Small intestine (tissue), 7 donors: Measurements from ENCODE around the gene CTCFL. TPM values are rescaled to one million over a fixed set of nuclear protein-coding genes. Genes with fewer than 3 reads are reported as not detected.
A peak's percentile ranks its signal among the peaks of the same experiment; 100 is the strongest.

Experiments used
- DNase-seq, 2 donors: peaks; one replicate each; pipeline versions ENCODE4 v3.0.0 to v3.0.0-alpha.2; 2013
- FAIRE-seq: peaks from 2 replicates; lab custom pipeline; 2012; peaks lifted over from hg19 to GRCh38; lab: Jason Lieb, UNC
- H3K27ac ChIP-seq, 3 donors: one replicate each; pipeline ENCODE4 v1.5.1; 2013; ENCODE audit warnings: low read length in 2 of 3, mild to moderate bottlenecking in 2 of 3, control low read depth in 1 of 3, inconsistent platforms in 1 of 3, low read depth in 1 of 3, moderate library complexity in 1 of 3
- H3K27me3 ChIP-seq, 3 donors: one replicate each; pipeline ENCODE4 v1.6.1; 2013; ENCODE audit warnings: low read length in 3 of 3, inconsistent platforms in 1 of 3; ENCODE audit not compliant: control insufficient read depth in 3 of 3, insufficient read depth in 3 of 3
- H3K36me3 ChIP-seq, 3 donors: one replicate each; pipeline ENCODE4 v1.6.1; 2013; ENCODE audit warnings: low read length in 3 of 3, inconsistent platforms in 1 of 3, low read depth in 1 of 3, mild to moderate bottlenecking in 1 of 3, moderate library complexity in 1 of 3; ENCODE audit not compliant: control insufficient read depth in 3 of 3, insufficient read depth in 2 of 3
- H3K4me1 ChIP-seq, 3 donors: one replicate each; pipeline ENCODE4 v1.6.1; 2013; ENCODE audit warnings: low read length in 2 of 3, inconsistent platforms in 1 of 3, low read depth in 1 of 3, mild to moderate bottlenecking in 1 of 3, moderate library complexity in 1 of 3; ENCODE audit not compliant: control insufficient read depth in 3 of 3, insufficient read depth in 2 of 3
- H3K4me3 ChIP-seq, 3 donors: one replicate each; pipeline ENCODE4 v1.5.1; 2013; ENCODE audit warnings: low read length in 3 of 3, control low read depth in 1 of 3, inconsistent platforms in 1 of 3, low read depth in 1 of 3, mild to moderate bottlenecking in 1 of 3, moderate library complexity in 1 of 3
- H3K9me3 ChIP-seq, 2 donors: one replicate each; pipeline ENCODE4 v1.6.1; 2013; ENCODE audit warnings: low read depth in 1 of 2, low read length in 1 of 2; ENCODE audit not compliant: control insufficient read depth in 2 of 2, insufficient read depth in 1 of 2
- WGBS, 3 donors: extraction: QIAGEN DNeasy Blood & Tissue Kit; methylation state at CpG; one replicate each; pipeline ENCODE4 v1.1.7; 2013; 5-methylcytosine and 5-hydroxymethylcytosine counted together
- polyA plus RNA-seq, 4 donors: library from polyadenylated mRNA; stranded (reverse) in 3 of 4; unstranded in 1 of 4; fragments of 200-250 nt in 3 of 4; fragments of 120-200 nt in 1 of 4; gene quantifications; one replicate each; pipeline versions ENCODE4 v1.2.1 to v1.2.3, GENCODE V29; 2013
- donor health status: healthy with polysubstance abuse.
- donor health status: control.
- donor health status: control.
- donor health status: Bipolar disorder and iron deficiency.
- donor health status: healthy.

Gene CTCFL
- polyA plus RNA-seq, 4 donors: 0.03 TPM; not detected in 2

- 66 to 72% (median 67%) methylated on average over 20 to 21 of the region's 21 CpGs for WGBS, 3 donors
- DNase-seq: no peak
- H3K27me3 ChIP-seq: peaks cover 0 to 3% (median 0%) of the 10 kb centered on the region in 3 donors
- H3K4me1 ChIP-seq: no peaks in the 10 kb centered on the region
- no peaks in the 10 kb centered on the region for H3K9me3 ChIP-seq
- H3K27ac ChIP-seq: no peak overlapping the region
- H3K4me3 ChIP-seq: no peak overlapping the region
- no peak for FAIRE-seq
- no peaks in the 10 kb centered on the region for H3K36me3 ChIP-seq
Measured at GRCh38 chr20:57451795-57452661, 72.9 kb downstream of the CTCFL start.

DNA sequence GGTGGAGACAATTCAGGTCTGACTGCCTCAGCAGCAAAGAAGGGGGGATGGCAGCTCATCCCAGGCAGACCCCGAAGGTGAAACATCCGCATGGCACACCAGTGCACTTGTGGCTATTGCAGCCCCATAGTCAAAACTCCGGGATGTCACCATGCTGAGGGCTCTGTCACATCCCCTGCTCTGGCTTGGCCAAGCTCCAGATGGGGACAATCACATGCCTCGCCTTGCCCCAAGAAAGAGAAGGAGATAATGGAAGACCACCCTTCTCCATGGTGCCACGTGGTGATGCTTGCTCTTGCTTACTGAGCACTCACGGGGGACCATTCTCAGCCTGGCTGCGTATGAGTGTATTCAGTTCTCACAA is 73.5 kb downstream of the CTCFL start:
- Histone ChIP-seq H3K27me3 (peaks cover 0 to 3% (median 0%) of the 10 kb centered on the region in 3 donors), H3K4me1 (no peaks in the 10 kb centered on the region), H3K9me3 (no peaks in the 10 kb centered on the region), H3K36me3 (no peaks in the 10 kb centered on the region), H3K27ac (no peak overlapping the region), H3K4me3 (no peak overlapping the region)
- no peak for DNase-seq
- no peak for FAIRE-seq
- WGBS, 3 donors: 75 to 83% (median 83%) methylated on average over 7 of the region's 7 CpGs

GRCh38 chr20:57450931-57451330 is 74.0 kb downstream of the CTCFL start:
- DNase-seq: no peak
- Histone ChIP-seq H3K4me3 (no peak overlapping the region), H3K9me3 (no peaks in the 10 kb centered on the region), H3K27me3 (peaks cover 0 to 3% (median 0%) of the 10 kb centered on the region in 3 donors), H3K36me3 (no peaks in the 10 kb centered on the region), H3K4me1 (no peaks in the 10 kb centered on the region), H3K27ac (no peak overlapping the region)
- no peak for FAIRE-seq
- 63 to 71% (median 70%) methylated on average over 11 to 13 of the region's 13 CpGs for WGBS, 3 donors

DNA sequence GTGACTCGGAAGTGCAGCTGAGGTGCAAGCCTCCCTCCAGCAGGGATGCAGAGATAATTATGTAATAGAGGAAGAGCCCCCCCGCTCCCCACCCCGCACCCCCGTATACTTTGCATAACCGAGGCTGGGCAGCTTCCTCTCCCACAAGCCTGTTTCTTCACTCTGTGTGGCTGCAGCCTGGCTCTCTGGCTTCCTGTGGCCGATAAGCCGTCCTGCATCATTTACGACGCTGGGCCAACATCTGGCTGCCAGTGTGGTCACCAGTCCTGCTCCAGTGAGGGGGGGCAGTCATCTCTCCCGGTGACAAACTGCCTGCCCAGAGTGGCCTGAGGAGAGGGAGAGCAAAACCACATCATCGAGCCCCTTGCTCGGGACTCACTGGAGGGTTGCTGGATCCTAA is 74.5 kb downstream of the CTCFL start:
- WGBS, 3 donors: 30 to 40% (median 32%) methylated on average over 12 of the region's 12 CpGs
- H3K27ac ChIP-seq: no peak overlapping the region
- no peaks in the 10 kb centered on the region for H3K9me3 ChIP-seq
- H3K36me3 ChIP-seq: no peaks in the 10 kb centered on the region
- H3K4me1 ChIP-seq: no peaks in the 10 kb centered on the region
- no peak overlapping the region for H3K4me3 ChIP-seq
- DNase-seq (peak in 1 of 2 donors; percentile 18), FAIRE-seq (no peak)
- peaks cover 0 to 3% (median 0%) of the 10 kb centered on the region in 3 donors for H3K27me3 ChIP-seq

DNA sequence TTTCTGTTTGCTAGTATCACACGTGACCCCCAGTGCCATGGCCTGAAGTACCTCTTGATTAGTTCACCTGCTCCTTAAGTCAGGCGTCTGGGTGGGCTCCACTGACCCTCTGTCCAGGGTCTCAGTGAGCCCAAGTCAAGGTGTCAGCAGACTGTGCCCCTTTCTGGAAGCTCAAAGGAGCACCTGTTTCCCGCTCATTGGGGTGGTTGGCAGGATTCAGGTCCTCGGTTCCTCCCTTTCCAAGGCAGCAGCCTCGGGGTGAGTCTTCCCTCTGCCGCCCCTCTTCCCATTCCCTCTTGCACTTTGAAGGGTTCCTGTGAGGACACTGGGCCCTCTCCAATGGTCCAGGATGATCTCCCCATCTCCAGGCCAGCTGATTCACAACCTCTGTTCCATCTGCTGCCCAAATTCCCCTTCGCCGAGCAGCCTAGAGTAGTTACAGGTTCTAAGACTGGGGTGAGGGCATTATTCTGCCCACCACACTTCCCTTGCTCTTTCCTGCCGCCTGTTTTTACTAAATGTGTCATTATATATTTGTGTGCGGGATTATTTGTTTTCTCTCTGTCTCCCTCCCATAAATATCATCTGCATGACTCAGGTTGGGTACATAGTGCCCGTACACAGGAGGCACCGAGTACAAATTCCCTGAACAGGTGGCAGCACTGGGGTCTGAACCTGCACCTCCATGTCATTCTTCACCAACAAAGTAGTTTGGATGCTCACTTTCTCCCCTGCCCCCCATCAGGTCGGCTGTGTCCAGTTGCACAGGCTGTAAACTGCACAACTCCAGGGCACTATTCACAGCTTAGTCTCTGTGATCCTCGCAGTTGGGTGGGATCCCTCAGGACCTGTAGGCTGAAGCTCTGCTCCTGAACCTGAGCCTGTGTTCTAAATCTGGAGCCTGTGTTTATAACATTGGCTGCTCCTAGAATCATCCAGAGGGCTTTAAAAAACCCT is 75.3 kb downstream of the CTCFL start:
- Histone ChIP-seq H3K4me3 (no peak overlapping the region), H3K9me3 (no peaks in the 10 kb centered on the region), H3K36me3 (no peaks in the 10 kb centered on the region), H3K27me3 (peaks cover 0 to 3% (median 0%) of the 10 kb centered on the region in 3 donors), H3K27ac (no peak overlapping the region), H3K4me1 (no peaks in the 10 kb centered on the region)
- WGBS, 3 donors: 60 to 75% (median 70%) methylated on average over 14 of the region's 14 CpGs
- no peak for DNase-seq
- no peak for FAIRE-seq

DNA sequence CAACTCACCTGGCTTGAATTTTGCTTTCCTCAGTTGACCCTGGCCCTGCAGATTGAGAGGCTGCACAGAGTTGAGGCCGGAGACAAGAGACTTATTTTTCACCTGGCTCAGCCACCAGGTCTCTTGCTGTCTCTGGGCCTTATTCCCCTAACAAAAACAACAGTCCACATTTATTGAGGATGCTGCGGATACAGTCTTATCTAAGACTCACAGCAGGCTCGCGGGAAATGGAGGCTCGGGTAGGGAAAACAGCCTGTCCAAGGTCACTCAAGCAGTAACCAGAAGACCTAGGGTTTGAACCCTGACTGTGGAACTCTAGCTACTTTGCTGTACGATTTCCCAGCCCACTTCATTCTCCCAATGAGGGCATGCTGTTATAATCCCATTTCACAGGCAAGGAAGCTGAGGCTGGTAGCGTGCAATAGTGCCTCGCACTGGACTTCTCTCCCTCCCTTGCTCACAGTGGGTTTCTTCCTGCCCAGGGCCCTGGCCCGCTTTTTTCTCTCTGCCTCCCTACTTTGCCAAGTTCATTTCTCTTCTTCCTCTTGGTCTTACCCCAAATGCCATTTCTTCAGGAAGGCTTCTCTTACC is 76.1 kb downstream of the CTCFL start:
- no peak for DNase-seq
- Histone ChIP-seq H3K27me3 (peaks cover 0 to 3% (median 0%) of the 10 kb centered on the region in 3 donors), H3K36me3 (no peaks in the 10 kb centered on the region), H3K27ac (no peak overlapping the region), H3K4me1 (no peaks in the 10 kb centered on the region), H3K4me3 (no peak overlapping the region), H3K9me3 (no peaks in the 10 kb centered on the region)
- 73 to 87% (median 76%) methylated on average over 9 of the region's 9 CpGs for WGBS, 3 donors
- no peak for FAIRE-seq
